ENCODE data around the gene USHBP1.

USHBP1 gene

GRCh38 chr19:17202249-17202648 is 62.3 kb downstream of the USHBP1 start:
- Histone ChIP-seq H3K79me2 (ENCODE audit: control insufficient read depth, insufficient read depth, low read length) (no peaks in the 10 kb centered on the region), H3K4me2 (ENCODE audit: low read length) (no peak overlapping the region), H4K5ac (ENCODE audit: low read length) (no peak overlapping the region), H3K9ac (ENCODE audit: low read length) (no peak overlapping the region), H3K18ac (ENCODE audit: low read length) (no peak overlapping the region), H3K27ac (ENCODE audit: low read depth, low read length) (no peak overlapping the region), H2BK5ac (ENCODE audit: low read length) (no peak overlapping the region), H3K36me3 (ENCODE audit: control insufficient read depth, insufficient read depth, low read length) (peaks cover 12% of the 10 kb centered on the region), H2AK5ac (ENCODE audit: low read length) (no peak overlapping the region), H3K4me1 (ENCODE audit: control insufficient read depth, low read depth, low read length) (no peaks in the 10 kb centered on the region), H2BK120ac (ENCODE audit: low read depth, low read length) (no peak overlapping the region), H3K4ac (ENCODE audit: low read depth, low read length) (no peak overlapping the region), H3K27me3 (ENCODE audit: insufficient read depth, low read length, poor library complexity) (no peaks in the 10 kb centered on the region), H3K79me1 (ENCODE audit: low read length) (no peaks in the 10 kb centered on the region), H4K8ac (ENCODE audit: low read depth, low read length) (no peak overlapping the region), H3K56ac (ENCODE audit: low read length) (no peak overlapping the region), H2BK15ac (replicated peaks; ENCODE audit: low read depth) (no peak overlapping the region), H3K23ac (ENCODE audit: low read length) (no peak overlapping the region), H3K4me3 (ENCODE audit: low read length) (no peak overlapping the region)
- WGBS (ENCODE audit: extremely low coverage, insufficient coverage, low lambda C conversion rate): no CpG with 5 or more reads among the region's 9 CpGs
- no peak for DNase-seq

- Histone ChIP-seq H3K27ac (ENCODE audit: low read depth, low read length) (no peak overlapping the region), H3K23ac (ENCODE audit: low read length) (no peak overlapping the region), H3K9ac (ENCODE audit: low read length) (no peak overlapping the region), H3K27me3 (ENCODE audit: insufficient read depth, low read length, poor library complexity) (no peaks in the 10 kb centered on the region), H3K79me2 (ENCODE audit: control insufficient read depth, insufficient read depth, low read length) (no peaks in the 10 kb centered on the region), H2BK120ac (ENCODE audit: low read depth, low read length) (no peak overlapping the region), H3K56ac (ENCODE audit: low read length) (no peak overlapping the region), H4K5ac (ENCODE audit: low read length) (no peak overlapping the region), H3K4me3 (ENCODE audit: low read length) (no peak overlapping the region), H4K8ac (ENCODE audit: low read depth, low read length) (no peak overlapping the region), H3K4ac (ENCODE audit: low read depth, low read length) (no peak overlapping the region), H2AK5ac (ENCODE audit: low read length) (no peak overlapping the region), H2BK5ac (ENCODE audit: low read length) (no peak overlapping the region), H3K36me3 (ENCODE audit: control insufficient read depth, insufficient read depth, low read length) (peaks cover 12% of the 10 kb centered on the region), H3K79me1 (ENCODE audit: low read length) (no peaks in the 10 kb centered on the region), H2BK15ac (replicated peaks; ENCODE audit: low read depth) (no peak overlapping the region), H3K4me2 (ENCODE audit: low read length) (no peak overlapping the region), H3K4me1 (ENCODE audit: control insufficient read depth, low read depth, low read length) (no peaks in the 10 kb centered on the region), H3K18ac (ENCODE audit: low read length) (no peak overlapping the region)
- no CpG with 5 or more reads among the region's 16 CpGs for WGBS (ENCODE audit: extremely low coverage, insufficient coverage, low lambda C conversion rate)
- no peak for DNase-seq
Measured at GRCh38 chr19:17200408-17201079, 64.0 kb downstream of the USHBP1 start.

Measured in mesendoderm (in vitro differentiated cells).